GM18520 (cell line): Measurements from ENCODE around the gene C22orf42.
"Not testable (repeated sequence)": the region's sequence is repeated elsewhere in the genome, so short reads cannot be mapped to it uniquely, and the experiment has no call there.

Experiments used
- ATAC-seq: cut with Tn5 transposase; IDR thresholded peaks from one replicate; pipeline ENCODE4 v1.9.1; 2021; ENCODE audit not compliant: unreplicated experiment

The C22orf42 gene

DNA sequence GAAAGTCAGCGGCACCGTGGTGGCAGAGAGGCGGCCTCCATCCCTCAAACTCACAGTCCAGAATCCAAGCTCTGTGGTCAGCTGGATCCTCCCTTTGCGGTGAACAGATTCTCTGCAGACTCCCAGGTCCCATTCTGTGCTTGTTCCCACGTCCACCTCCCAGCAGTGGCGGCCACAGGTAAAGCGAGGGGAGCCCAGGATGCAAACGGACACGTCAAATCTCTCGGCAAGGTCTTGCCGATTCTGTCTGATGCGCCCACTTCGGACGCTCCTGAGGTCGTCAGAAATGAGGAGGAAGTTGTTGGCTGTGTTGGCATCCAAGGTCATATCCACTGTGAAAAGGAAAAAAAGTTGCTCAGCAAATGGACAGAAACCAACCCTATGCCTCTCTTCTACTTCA, 31.9 kb upstream of the C22orf42 start:
- not testable (repeated sequence) for ATAC-seq

DNA sequence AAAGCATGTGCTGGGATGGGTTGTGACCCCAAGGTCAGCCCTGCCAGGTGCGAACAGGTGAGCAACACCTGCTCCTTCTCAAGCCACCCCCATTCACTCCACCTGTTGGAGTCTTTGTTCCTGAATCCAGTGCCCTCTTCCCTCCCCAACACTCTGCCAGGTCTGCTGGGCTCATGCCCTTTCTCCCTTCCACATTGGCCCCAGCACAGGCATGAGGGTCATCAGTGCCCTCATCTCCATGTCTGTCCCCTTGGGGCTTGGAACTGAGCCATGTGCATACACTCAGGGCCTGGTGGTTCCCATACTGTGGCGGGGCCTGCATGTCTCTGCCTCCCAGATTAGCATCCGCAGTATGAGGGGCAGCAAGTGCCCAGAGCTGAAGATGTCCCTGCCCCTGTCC, 26.7 kb upstream of the C22orf42 start:
- no peak for ATAC-seq

DNA sequence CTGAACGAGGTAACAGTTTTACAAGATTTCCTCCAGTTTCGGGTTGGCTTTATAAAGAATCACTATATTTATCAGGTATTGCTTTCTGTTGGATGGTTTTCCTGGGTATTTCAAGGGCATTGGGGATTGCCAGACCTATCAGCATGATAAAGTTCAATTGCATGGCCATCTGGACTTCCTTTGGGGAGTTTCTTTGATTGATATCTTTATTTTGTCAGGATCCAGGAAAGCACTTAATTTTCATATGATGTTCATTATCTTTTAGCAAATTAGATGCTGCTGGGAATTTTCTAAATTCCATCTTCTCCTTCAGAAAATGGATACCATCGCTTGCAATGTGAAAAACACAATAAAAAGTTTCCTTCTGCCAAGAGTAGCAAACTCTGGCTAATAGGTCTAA, 24.5 kb upstream of the C22orf42 start:
- no peak for ATAC-seq

DNA sequence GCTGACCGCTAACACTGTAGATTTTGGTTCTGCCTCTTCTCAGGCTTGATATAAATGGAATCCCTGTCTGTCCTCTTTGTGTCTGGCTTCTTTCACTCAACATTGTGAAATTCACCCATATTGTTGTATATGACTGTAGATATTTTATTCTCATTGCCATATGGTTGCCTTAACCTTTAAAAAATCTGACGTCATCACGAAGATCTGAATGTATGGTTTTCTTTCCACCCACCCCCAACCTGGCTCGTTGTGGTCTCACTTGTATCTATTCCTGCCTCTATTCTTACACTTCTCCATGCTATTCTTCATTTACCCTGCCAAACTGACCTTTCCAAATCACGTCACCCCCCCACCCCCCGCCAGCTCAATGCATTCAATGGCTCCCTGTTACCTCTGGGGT, 21.9 kb upstream of the C22orf42 start:
- ATAC-seq = no peak

DNA sequence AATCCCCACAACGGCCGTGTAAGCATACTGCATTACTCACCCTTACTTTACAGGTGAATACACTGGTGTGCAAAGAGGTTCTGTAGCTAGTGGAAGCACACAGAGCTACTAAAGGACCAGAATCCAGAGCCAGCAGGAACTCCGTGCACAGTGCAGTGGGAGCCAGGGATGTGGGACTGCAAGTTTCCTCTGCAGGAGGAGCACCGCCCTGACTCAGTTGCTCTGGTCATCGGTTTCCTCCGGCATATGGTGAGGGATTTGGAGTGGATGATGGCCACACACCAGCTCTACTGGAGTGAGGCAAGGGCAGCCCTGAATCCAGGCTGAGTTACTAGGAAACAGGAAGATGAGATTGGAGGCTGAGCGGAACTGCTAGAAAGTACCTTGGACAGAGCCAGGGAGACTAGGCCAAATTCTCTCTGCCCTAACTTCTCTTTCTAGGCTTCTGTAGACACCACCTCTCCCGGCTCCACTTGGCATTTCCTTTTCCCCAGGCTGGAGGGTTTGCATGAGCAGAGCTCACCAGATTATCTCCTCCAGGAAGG, 18.2 kb upstream of the C22orf42 start:
- no peak for ATAC-seq

DNA sequence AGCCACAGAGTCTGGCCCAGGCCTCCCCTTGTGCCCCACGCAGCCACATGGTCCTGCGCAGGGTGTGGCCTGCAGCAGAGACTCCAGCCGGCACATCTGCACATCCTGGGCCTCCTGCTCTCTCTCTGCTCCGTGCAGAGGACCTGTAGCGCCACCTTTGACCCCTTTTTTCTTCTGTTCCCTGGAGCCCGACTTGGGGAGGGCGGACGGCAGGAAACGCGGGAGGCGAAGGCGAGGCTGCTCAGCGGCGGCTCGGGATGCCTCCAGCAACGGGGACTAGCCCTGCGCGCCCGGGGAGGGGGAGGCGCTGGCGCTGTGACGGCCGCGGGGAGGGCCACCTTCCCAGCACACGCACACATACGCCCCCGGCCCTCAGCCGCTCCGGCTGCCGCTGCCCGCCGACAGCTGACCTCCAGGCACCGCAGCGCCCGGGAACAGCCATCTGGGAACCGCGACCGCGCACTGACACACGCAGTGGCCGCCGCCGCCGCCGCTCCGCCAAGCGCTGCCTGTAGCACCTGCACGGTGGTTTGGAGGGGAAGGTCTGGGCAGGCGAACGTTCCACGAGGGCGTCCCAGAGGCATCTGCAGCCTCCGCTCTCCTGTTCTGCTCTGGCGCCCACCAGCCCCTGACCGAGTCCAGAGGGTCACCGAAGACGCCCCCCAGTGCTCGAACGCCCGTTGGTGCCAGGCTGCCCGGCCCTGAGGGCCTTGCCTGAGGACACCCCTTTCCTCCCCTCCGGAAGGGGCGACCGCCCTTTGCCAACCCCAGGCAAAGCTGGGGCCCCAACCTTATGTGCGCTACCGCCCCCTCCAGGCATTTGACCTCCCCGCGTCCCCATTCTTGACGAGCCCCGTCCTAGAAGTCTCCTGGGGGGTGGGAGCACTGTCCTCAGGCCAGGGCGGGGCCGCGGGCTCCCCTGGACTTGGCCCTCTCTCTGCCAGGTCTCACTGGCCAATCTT, 16.9 kb upstream of the C22orf42 start:
- no peak for ATAC-seq

DNA sequence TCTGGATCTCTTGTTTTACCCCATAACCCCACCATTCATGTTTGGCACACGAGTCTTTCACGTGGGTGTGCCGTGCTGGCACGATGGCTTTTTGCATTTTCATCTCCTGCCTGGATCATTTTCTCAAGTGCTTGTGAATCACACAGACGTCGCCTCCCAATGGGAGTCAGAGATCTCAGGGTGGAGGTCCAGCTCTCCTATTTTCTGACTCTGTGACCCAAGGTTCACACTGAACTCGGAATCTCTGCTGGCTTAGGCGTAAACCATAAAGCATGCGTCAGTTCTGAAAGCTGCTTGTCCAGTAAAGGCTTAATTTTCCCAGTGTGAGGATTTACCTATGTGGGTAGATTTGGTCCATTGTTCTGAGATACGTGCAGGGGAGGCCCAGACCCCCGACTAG, 16.0 kb upstream of the C22orf42 start:
- no peak for ATAC-seq

DNA sequence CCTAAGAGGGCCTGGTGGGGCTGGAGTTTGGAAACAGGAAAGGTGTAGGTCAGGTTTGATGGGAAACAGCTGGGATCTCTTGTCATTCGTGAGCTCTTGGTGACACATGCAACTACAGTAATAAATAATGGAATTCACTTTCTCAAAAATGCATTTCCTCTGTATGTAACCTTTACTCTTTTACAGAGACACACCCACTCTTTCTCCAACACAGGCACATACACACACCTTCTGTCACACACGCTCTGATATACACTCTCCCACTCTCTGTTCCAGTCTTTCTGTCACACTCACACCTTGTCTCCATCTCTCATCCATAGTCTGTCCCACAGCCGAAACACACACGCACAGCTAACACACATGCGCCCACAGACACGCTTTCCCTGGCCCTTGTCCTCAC, 6.6 kb upstream of the C22orf42 start:
- no peak for ATAC-seq

DNA sequence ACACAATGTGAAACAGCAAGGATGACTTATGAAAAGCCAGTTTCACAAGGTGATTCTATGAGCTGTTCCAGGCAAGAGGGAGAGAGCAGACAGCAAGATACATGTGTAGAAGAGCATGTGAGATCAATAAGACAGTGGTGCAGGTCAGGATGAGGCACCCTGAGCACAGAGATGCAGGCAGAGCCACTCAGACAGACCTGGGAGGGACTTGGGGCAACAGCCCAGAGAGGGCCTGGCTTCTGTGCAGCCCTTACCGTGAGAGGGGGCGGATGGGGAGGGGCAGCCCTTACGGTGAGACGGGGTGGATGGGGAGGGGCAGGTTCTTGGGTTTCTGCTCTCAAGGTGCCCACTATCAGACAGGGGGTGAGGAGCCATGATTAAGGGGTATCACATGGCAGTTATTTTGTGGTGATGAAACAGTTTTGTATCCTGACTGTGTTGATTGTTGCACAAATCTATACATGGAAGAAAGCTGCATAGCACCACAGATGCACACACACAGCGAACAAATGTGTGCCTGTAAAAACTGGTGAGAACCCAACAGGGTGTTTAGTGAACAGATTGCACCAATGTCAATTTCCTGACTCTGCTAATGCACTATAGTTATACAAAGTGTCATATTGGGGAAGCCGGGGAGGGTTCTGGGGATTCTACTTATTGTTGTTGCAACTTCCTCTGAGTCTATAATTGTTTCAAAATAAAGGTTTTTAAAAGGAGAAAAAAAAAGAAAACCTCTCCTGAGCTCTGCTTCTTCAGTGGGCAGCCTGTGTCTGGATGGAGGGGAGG, 5.2 kb upstream of the C22orf42 start:
- no peak for ATAC-seq

DNA sequence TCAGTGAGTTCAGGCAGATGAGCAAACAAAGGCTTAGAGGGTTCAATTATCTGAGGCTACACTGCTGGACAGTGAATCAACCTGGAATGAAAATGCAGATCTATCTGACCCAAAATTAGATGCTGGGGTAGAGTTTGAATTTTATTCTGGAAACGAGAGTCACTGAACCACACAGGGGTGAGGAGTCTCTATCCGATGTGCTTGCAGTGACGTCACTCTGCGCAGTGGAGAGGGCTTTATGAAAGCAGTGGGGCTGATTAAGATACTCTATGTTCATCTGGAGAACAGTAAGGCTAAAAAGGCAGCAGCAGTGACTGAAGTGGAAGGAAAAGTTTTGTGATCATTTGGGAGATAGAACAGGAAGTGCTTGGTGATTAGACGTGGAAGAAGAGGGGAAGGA, 1.3 kb upstream of the C22orf42 start:
- ATAC-seq = not testable (repeated sequence)

DNA sequence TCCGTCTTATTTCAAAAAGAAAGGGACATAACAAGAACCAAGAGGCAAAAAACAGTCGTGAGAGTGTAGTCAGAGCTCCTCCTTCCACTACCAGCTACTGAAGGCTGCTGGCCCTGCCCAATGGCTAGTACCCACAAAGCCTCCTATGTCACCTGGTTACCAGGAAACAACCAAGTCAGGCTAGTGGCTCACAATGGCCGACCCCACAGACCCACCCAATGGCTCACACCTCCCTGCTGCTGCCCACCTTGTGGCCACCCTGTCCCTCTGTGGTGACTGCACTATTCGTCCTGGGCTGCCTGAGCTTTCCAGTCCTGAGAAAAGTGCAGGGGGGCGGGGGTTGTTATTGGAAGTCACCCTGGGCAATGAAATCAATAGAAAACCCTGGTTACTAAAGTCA, 1.5 kb downstream of the C22orf42 start:
- ATAC-seq = not testable (repeated sequence)

DNA sequence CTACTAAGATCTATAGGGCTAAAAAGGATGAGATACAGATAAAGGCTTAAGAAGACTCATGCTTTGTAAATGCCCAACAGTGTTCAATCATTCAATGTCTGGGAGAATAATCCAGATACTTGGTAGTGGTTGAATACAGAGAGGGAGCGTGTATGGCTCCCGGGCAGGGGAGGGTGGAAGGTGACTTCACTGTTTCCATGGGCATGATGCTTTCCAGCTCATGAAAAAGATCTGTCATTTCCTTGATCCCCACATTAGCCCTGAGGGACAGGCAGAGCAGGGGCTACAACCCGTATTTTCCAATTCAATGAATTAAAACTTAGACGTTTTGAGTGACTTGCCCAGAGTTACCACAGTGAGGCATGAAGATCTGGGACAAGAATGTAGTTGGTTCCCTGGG, 4.4 kb downstream of the C22orf42 start:
- ATAC-seq = not testable (repeated sequence)

DNA sequence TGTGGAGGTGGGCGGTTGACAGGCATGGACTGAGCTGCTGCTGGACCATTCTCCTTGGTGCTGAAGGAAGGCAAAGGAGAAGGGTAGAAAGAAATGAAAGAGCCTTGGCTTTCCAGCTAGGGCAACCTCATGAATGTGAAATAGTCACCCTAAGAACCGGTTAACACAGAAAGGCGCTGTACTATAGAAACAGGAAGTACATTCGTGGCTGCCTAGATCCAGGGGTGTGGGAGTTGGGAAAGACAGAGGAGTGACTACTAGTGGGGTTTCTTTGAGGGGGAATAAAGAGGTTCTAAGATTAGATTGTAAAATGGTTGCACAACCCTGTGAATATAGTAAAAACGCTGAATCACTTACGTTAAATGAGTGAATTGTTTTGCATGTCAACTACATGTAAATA, 7.5 kb downstream of the C22orf42 start:
- ATAC-seq = not testable (repeated sequence)

DNA sequence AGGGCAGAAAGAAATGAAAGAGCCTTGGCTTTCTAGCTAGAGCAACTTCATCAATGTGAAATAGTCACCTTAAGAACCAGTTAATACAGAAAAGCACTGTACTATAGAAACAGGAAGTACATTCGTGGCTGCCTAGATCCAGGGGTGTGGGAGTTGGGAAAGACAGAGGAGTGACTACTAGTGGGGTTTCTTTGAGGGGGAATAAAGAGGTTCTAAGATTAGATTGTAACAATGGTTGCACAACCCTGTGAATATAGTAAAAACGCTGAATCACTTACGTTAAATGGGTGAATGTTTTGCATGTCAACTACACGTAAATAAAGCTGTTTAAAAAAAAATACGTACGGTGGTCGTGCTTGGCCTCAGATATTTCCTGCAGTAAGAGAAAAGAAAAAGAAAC, 8.5 kb downstream of the C22orf42 start:
- not testable (repeated sequence) for ATAC-seq

DNA sequence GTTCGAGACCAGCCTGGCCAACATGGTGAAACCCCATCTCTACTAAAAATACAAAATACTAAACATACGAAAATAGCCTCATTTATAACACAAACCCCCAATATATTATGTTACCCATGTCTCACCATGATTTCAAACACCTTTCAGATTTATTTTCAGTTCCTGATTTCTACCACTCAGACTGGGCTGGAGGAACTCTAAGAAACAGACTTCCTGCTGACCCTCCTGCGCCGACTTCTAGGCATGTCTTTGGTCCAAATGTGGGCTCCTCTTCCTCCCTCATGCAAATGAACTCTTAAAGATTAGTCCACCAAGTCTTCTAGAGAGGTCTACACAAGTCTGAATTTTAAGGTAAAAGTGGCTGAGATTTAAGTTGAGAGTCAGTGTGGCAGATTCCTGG, 10.7 kb downstream of the C22orf42 start:
- not testable (repeated sequence) for ATAC-seq

DNA sequence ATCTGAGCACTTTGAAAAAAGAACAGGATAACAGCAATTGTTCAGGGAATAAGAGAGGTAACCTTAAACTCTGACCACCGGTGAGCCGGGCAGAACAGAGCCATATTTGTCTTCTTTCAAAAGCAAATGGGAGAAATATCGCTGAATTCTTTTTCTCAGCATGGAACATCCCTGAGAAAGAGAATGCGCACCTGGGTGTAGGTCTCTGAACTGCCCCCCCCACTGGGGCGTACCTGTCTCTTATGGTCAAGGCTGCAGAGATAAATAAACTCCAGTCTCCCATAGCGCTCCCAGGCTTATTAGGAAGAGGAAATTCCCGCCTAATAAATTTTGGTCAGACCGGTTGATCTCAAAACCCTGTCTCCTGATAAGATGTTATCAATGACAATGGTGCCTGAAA, 12.0 kb downstream of the C22orf42 start:
- ATAC-seq = not testable (repeated sequence)

DNA sequence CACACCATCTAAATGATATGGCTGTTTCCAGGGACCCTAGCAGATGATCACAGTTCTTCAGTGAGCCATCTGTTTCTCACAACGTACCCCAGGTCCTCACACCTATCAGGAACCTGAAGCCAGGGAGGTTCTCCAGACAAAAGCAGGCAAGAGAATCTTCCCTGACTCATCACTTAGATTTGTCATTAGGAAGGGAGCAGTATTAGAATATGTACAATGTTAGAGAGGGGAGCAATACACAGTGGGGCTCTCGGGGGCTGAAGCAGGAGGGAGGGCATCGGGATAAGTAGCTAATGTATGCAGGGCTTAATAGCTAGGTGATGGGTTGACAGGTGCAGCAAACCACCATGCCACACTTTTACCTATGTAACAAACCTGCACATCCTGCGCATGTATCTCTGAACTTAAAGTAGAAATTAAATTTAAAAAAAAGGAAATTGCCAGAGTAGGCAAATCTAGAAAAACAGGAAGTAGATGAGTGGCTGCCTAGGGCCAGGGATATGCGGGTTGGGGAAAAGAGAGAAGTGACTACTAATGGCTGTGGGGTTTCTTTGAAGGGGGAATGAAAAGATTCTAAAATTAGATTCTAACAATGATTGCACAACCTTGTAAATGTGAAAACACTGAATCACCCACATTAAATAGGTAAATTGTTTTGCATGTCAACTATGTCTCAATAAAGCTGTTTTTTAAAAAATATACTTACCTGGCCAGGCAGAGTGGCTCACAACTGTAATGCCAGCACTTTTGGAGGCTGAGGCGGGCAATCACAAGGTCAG, 14.4 kb downstream of the C22orf42 start:
- ATAC-seq = no peak

DNA sequence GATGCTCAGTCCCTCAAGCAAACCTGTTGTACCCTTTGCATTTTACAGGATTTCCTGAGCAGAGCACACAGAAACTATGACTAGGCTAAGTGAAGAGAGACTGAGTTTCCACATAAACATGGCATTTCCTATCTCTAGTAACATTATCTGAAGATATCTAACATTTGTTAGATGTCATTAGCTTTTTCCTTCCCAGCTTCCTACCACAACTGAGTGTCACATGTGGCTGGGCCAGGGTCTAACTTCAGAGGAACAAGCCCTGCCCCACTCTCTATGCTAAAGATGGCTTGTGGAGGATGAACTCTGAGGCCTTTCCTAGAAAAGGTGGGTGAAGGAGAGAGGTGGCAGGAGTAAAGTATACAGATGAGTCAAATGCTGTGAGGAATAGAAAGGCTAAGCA, 16.5 kb downstream of the C22orf42 start:
- ATAC-seq = no peak

DNA sequence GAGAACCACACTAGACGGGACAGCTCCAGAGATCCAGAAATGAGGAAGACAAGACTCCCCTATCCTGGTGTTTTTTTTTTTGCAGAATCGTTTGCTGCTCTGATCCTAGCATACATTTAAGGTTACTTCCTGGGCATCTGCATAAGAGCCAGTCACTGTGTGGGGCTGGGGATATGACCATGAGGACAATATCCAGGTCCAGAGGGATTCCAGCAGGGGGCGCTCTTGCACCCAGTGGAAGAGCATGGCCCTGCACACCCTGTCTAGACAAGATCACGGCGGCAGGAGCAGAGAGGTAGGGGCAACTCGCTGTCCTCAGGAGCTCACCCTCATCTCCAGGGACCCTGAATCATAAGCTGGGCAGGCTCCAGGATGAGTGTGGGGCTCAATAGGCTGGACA, 18.4 kb downstream of the C22orf42 start:
- ATAC-seq = not testable (repeated sequence)

DNA sequence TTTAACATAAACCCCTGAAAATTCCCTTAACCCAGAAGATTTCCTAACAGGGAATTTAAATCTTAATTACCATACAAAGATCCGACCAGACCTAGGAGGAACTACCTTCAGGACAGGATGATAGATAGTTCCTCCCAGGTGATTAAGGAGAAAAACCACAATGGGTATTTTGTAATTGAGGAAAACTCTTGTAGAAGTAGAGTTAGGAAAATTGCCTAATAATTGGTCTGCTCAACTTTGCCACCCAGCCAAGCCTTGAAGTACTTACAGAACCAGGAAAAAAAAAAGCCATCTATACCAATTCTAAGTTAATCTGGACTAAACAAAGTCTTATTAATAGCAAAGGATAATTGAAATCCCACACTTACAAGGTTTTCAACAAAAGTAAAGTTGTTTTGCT, 20.5 kb downstream of the C22orf42 start:
- ATAC-seq = not testable (repeated sequence)
